ENCODE measurements around the gene ACTN1.
"Not testable (repeated sequence)": the region's sequence is repeated elsewhere in the genome, so short reads cannot be mapped to it uniquely, and the experiment has no call there.

Gene ACTN1

DNA sequence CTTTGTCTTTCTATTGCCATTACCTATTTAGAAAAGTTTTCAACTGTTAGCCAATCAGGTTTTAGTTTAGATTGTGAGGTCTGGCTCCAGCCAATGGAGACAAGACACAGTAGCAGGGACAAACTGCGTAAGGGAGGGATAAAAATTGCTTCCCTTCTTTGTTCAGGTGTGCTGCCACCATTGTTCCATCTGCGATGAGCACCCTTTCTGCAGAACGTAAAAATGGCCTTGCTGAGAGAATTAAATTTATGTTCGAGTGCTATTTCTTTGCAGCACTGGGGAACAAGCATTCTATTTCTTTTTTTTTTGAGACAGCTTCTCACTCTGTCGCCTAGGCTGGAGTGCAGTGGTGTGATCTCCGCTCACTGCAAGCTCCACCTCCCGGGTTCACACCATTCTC, 126.6 kb downstream of the ACTN1 start:
- DNase-seq: not testable (repeated sequence)

DNA sequence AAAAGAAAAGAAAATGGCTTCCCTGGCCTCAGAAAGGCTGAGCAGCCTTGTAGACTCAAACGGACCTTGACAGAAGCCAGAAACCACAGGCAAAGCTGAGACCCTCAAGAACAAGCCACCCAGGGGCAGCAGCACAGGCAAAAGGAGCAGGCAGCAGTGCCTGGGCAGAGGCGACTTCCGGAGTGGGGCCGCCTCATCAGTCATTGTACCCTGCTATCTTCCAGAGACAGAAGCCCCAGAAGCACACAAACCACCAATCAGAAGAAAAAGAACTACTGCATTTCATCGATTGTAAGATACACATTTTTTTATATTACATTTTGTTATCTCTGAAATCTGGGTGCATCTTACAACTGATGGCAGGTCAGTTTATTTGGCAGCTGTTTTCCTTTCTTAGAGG, 128.0 kb downstream of the ACTN1 start:
- no peak for DNase-seq

DNA sequence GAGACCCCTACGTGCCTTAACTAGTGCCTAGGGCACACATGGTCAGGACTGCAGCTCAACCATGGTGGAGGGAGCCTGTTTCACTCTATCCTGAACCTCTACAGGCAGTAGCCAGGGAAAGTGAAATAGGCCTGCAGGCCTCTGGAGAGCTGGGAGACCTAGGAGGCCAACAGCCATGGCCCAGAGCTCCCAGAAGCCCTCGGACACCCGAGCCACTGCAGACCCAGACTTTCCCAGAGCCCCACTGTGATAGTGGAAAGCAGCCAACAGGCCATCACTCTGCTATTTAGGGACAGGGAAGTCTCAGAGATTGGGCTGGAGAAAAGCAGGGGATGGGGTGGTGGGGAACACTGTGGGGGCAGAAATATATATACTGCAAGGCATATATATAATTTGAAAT, 129.7 kb downstream of the ACTN1 start:
- DNase-seq: no peak

GRCh38 chr14:68848253-68848652, 130.8 kb downstream of the ACTN1 start:
- no peak for DNase-seq

GRCh38 chr14:68847640-68848039, 131.5 kb downstream of the ACTN1 start:
- DNase-seq: not testable (repeated sequence)

DNA sequence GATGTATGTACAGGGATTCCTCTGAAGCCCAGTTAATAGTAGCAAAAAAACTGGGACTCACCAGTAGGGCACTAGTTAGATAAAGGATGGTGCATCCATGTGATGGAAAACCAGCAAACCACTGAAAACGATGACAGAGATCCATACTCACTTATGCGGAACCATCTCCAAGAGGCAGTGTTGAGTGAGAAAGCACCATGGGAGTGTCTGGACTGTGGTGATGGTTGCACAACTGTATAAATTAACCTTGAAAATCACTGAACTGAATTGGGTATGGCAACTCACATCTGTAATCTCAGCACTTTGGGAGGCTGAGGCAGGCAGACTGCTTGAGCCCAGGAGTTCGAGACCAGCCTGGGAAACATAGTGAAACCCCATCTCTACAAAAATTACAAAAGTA, 132.6 kb downstream of the ACTN1 start:
- DNase-seq: no peak

- DNase-seq: no peak
Observed at GRCh38 chr14:68844210-68844545, 134.9 kb downstream of the ACTN1 start.

DNA sequence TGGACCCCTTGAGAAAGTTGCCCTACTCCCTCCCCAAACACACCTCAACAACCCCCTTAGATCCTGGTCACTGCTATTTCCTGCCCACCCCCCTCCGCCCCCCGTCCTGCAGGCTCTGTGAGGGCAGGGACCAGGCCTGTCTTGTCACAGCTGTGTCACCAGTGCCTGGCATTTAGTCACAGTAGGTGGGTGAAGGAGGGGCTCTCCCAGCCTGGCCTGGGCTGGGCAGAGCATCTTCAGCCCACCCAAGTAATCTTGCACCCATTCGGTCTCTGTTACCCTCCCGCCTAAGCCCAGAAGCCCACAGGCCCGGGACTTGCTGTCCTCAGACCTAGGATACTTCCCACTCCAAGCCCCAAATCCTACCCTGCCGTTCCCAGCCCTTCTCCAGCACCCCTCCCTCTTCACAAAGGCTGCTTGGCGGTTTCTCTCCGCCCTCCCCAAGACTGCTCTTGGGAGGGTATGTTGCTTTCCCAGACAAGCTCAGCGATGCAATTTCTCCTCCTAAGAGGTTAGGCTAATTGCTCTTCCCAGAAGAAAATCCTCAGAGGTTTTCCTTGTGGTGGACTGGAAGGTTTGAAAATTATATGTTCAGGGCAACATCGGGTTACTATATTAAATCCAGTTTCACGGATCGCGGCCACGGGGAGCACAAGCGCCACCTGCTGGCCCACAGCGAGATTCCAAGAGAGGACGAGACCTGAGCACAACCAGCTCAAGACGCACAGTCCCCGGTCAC, 135.5 kb downstream of the ACTN1 start:
- peak; percentile 91 for DNase-seq

DNA sequence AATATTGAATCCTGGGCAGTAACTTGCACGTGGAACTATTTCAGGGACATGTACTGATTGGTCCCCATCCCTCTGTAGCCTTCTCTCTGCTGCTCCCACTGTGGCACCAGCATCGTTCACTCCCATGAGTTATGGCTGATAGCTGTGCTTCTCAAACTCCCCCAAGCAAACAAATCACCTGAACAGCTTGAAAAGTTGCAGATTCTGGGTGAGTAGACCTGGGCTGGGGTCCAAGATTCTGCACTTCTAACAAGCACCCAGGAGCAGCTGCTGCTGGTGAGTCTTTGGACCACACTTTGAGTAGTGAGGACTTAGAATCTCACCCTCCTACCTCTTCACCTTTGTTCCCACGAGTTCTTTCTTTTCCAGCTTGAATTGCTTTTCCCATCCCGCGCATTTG, 136.8 kb downstream of the ACTN1 start:
- peak; percentile 94 for DNase-seq

- DNase-seq: no peak
Observed at GRCh38 chr14:68841016-68841809, 137.9 kb downstream of the ACTN1 start.

DNA sequence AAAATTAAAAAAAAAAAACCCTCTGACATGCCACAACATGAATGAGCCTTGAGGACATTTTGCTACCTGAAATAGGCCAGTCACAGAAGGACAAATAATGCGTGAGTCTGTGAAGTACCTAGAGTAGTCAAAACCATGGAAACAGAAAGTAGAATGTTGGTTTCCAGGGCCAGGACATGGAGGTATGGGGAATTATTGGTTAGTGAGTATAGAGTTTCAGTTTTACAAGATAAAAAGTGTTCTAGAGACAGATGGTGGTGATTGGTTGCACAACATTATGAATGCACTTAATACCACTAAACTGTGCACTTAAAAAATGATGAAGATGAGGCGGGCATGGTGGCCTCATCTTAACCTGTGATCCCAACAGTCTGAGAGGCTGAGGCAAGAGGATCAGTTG, 138.6 kb downstream of the ACTN1 start:
- DNase-seq: no peak

DNA sequence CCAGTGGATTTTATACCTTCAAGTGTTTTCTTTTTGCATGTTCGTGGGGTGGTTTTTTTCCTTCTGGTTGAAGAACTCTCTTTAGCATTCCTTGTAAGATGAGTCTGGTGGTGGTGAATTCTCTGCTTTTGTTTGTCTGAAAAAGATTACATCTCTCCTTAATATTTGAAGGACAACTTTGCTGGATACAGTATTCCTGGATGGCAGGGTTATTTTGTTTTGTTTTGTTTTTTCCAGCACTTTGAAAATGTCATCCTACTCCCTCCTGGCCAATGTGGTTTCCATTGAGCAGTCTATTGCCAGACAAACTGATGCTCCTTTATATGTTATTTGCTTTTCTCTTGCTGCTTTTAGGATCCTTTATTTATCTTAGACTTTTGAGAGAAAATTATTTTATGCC, 143.0 kb downstream of the ACTN1 start:
- DNase-seq: no peak

- no peak for DNase-seq
Observed at GRCh38 chr14:68834816-68835215, 144.3 kb downstream of the ACTN1 start.

DNA sequence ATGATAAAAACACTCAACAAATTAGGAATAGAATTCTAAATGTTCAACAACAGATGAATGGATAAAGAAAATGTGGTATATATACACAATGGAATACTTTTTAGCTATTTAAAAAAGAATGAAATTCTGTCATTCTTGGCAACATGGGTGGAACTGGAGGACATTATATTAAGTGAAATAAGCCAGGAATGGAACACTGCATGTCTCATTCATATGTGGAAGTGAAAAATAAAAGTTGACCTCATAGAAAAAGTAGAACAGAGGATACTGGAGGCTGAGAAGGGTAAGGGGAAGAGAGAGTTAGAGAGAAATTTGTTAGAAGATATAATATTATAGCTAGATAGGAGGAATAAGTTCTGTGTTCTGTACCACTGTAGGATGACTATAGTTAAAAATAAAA, 150.4 kb downstream of the ACTN1 start:
- no peak for DNase-seq

DNA sequence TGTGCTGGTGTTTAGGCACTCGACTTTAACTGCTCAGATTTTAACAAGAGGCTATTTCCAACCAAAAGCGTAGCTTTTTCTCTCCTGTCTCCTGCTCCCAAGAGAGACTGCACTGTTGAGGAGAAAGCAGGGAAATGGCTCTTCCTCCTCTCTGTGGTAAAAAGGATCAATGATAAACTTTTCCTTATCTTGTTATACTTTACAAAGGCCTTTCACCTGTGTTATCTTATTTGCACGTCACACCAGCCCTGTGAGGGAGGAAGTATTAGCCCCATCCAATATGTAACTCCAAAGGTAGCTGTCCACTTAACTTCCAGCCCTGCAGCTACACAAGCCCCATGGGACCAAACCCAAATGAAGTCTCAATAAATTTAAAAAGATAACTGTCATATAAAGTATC, 153.4 kb downstream of the ACTN1 start:
- no peak for DNase-seq

DNA sequence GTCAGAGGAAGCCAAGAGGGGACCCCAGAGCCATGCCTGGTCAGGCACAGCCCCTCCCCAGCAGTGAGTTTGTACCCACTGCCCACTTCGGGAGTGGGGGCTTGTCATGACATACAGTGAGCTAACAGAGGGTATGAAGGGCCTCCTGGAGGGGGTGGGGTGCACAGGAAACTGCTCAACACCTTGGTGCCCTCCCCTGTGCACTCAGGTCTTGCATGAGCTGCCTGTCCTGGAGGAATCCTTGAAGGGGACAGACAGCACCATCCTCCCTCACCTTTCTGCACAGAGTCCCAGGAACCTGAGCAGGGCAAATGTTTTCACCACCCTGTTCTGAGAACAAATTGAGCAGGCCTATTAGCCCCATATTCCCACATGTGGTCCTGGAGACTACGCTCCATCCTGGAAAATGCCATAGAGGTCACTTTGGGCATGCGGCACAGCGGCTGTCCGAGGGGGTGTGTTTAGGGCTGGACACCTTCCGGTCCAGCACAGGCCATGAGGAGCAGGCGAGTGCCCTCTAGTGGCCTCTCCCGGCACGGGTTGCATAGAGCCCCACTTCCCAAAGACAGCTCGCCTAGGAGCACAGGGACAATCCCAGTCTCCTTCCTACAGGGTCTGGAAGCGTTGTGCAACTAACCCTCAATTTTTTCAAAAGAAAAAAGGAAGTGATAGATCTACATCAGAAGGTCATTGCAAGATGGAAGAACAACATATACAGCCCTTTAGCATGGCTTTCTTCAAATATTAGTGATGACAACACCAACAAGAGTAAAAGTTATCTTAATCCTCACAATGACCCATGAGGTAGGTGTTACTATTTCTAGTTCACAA, 154.4 kb downstream of the ACTN1 start:
- no peak for DNase-seq

DNA sequence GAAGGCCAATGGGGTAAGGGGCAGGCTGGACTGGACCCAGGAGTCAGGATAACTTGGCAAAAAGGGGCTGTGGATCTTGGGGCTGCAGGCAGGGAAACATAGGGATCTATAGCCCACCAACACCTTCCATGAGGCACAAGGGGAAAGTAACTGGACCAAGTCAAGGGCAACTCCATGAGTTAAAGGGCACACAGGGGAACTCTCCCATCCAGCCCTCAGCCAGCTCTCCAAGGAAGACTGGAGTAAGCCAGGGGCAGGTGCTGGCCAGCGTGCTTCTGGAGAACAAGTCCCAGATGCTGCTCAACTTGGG, 154.9 kb downstream of the ACTN1 start:
- no peak for DNase-seq

All from DMS79 treated with DMSO at 0.1 percent for 48 hours (cell line).